ENCODE results near the gene AMY1C.
"Not testable (repeated sequence)": the region's sequence is repeated elsewhere in the genome, so short reads cannot be mapped to it uniquely, and the experiment has no call there.

DNA sequence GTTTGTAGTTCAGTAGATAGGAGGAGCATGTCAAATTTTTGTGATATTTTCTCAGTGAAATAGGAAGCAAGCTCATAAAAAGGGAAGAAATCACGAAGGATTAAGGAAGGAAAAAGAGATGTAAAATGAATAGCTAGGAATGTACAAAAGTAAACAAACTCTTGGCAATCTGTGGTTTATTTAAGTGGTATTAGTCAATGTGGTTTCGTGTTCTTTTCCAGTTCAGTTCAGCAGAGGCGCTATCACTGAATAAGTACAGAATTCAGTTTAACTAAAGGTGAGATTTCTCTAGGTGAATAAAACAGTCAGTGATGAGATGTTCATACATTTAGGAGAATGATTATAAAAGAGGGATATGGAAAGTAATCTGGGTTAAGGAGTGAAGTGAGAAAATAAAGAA is 11.7 kb upstream of the AMY1C start:
- not testable (repeated sequence) for TF ChIP-seq CTCF, POLR2A (IDR thresholded peaks at IDR 0.05)
